COLO829 (cell line): ENCODE measurements around the gene NPEPL1.

Experiments
- DNase-seq: peaks from one replicate; pipeline ENCODE4 v3.0.0; 2012; ENCODE audit warnings: low spot score

The NPEPL1 gene

GRCh38 chr20:58684291-58684690, 8.3 kb upstream of the NPEPL1 start:
- DNase-seq, result no peak

GRCh38 chr20:58685988-58686387, 6.6 kb upstream of the NPEPL1 start:
- no peak for DNase-seq

- DNase-seq, result no peak
Observed at GRCh38 chr20:58688414-58688813, 4.2 kb upstream of the NPEPL1 start.

- DNase-seq, result no peak
Observed at GRCh38 chr20:58688840-58689239, 3.8 kb upstream of the NPEPL1 start.

GRCh38 chr20:58690396-58691135, 2.0 kb upstream of the NPEPL1 start:
- DNase-seq, result peak; percentile 20

GRCh38 chr20:58691773-58692578, 624 bp upstream of the NPEPL1 start:
- no peak for DNase-seq

- DNase-seq, result no peak
Observed at GRCh38 chr20:58693226-58694006, 816 bp downstream of the NPEPL1 start.

- no peak for DNase-seq
Observed at GRCh38 chr20:58694241-58695083, 1.9 kb downstream of the NPEPL1 start.

- DNase-seq, result no peak
Observed at GRCh38 chr20:58695084-58695722, 2.6 kb downstream of the NPEPL1 start.

GRCh38 chr20:58695895-58696375, 3.3 kb downstream of the NPEPL1 start:
- no peak for DNase-seq

- DNase-seq, result no peak
Observed at GRCh38 chr20:58696411-58696961, 3.9 kb downstream of the NPEPL1 start.

GRCh38 chr20:58697201-58697866, 4.7 kb downstream of the NPEPL1 start:
- no peak for DNase-seq

GRCh38 chr20:58697867-58698703, 5.5 kb downstream of the NPEPL1 start:
- no peak for DNase-seq

GRCh38 chr20:58698741-58699622, 6.4 kb downstream of the NPEPL1 start:
- no peak for DNase-seq

- DNase-seq, result no peak
Observed at GRCh38 chr20:58699623-58700107, 7.1 kb downstream of the NPEPL1 start.

GRCh38 chr20:58700121-58700821, 7.7 kb downstream of the NPEPL1 start:
- DNase-seq, result no peak

GRCh38 chr20:58700823-58701222, 8.2 kb downstream of the NPEPL1 start:
- DNase-seq, result no peak
